T-helper 1 cell (primary cell): ENCODE results near the gene RAB11FIP2.

Experiments used
- DNase-seq, 5 donors: peaks; one replicate each; pipeline ENCODE4 v3.0.0-alpha.2; 2012 to 2020

The RAB11FIP2 gene

GRCh38 chr10:117980755-117981702, 65.7 kb downstream of the RAB11FIP2 start:
- no peak for DNase-seq

DNA sequence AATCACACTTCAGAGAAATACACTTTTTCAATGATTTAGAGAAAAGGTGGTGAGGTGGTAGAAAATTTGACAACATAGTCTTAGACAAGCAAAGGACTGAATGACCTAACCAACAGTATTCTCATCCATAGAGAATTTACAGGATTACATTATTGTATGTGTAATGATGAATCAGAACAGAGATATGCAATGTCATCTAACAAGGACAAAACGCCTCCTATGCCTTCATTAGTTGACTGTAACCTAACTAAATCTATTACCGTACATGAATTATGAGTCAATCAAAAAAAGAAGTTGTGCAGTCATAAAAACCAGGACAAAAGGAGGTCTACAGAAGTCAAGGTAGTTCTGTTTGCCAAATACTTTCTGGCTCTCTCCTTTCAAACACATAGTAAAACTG, 66.5 kb downstream of the RAB11FIP2 start:
- DNase-seq, result no peak

DNA sequence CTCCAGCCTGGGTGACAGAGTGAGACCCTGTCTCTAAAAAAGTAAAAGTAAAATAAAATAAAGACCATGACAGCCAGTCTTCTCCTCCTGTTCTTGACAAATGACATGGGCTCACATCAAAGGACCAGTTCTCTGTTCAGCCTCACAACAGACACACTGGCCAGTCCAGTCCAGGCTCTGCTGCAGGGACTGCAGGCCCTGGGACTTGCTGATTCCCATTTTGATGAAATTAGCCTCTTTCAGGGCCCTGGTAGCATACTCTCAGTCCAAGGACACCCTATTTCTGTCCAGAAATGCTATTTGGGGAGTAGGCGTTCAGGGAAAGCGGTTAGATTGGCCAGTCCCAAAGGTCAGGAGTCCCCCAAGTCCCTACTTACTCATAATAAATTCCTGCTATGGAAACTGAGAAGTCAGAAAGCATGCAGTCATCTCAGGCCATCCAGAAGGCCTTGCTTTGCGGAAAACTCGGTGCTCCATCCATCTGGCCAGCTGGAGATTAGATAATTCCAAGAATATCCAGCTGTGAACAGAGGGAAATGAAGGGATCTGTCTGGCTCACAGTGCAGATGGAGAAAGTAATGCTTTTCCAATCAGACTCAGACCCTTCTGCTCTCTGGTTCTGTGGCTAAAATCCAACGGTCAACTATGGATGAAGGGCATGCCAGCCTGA, 74.4 kb downstream of the RAB11FIP2 start:
- no peak for DNase-seq

GRCh38 chr10:117970962-117971361, 75.8 kb downstream of the RAB11FIP2 start:
- DNase-seq, result no peak

- no peak for DNase-seq
Measured at GRCh38 chr10:117969592-117969991, 77.1 kb downstream of the RAB11FIP2 start.

DNA sequence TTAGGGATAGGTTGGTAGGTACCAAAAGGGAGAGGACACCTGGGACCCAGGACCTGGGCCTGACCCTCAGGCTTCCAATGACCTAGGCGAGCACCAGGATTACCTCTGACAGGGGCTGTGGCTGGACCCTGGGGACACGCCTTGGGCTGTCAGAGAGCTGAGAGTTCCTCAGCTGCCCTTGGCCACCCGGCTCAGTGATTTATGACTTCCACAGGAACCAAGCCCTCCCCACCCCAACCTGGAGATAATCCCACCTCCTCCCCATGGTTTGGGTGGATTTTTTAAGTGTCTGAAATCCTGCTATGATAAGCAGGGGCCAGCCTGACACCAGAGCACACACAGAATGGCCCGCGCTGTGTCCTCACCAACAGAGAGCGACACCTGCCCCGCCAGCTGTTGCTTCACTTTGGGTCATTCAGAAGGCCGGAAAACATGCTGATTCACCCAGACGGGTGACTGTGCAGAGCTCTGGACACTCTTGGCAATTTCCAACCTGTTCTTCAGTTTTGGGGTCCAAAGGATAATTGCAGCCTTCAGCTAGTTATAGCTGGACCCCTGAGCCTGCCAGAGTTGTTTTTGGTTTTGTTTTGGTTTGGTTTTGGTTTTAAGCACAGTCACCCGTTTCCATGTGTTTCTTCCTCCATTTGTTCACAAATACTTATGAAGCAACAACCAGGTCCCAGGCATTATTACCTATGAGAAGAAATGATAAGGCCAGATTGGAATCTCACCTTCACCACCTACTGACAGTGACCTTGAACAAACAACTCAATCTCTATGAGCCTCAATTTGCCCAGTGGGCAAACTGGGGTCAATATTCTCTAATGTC, 78.2 kb downstream of the RAB11FIP2 start:
- no peak for DNase-seq

GRCh38 chr10:117967149-117967650, 79.5 kb downstream of the RAB11FIP2 start:
- no peak for DNase-seq

GRCh38 chr10:117965984-117966383, 80.8 kb downstream of the RAB11FIP2 start:
- no peak for DNase-seq

DNA sequence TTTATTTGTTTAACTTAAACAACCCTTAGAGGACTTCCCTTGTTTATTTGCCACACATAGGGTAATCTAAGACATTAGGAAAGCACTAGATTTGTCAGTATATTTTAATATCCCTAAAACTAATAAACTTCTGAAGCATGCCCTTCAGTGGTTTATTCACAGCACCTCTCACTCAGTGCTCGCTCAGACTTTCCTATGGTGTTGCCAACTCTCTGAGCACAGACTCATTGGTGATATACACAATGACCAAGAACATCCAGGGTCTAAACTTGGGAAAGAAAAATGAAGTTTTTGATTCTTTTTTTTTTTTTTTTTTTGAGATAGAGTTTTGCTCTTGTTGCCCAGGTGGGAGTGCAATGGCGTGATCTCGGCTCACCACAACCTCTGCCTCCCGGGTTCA, 82.2 kb downstream of the RAB11FIP2 start:
- DNase-seq, result no peak

DNA sequence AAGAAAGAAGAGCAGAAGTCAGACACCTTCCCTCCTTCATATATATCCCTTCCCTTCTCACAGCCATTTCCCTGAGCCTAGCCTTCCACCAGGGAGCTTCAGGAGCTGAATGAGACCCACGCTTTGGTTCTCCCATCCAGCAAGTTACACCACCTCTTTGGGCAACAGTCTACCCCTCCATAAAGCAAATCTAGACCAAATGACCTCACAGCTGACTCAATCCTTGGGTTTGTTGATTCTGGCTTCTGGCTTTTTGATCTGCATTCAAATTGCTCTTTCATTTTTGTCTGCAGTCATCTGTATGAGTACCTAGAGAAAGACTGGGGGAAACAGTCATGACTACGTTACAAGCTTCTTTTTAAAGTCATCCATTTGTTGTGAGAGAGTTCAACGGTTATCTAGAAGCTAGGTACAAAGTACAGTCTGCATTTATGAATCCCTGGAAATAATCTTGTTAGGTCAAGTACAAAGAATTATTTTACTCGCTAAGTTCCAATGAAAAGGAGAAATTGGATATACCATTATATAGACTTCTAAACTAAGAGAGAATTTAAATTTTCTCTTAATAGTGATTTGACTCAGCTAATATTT, 86.3 kb downstream of the RAB11FIP2 start:
- no peak for DNase-seq

DNA sequence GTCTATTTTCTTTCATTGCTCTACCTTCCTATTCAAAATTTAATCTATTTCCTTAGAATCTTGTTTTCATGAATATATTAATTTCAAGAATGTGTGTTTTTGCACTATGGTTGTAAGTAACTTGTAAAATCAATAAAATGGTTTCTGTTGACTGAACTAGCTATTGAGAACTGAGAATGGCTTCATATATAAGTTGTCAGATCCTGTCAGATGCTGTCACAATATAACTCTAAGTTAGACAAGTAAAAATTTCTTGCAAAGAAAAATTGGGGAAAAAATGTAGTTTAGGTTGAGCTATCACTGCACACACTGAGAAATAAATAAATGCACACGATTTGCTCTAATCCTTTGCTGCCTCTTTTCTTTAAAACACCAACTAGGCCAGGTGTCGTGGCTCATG, 89.8 kb downstream of the RAB11FIP2 start:
- no peak for DNase-seq

- no peak for DNase-seq
Measured at GRCh38 chr10:117955176-117955575, 91.6 kb downstream of the RAB11FIP2 start.
